Heart right ventricle (tissue), 16 donors: ENCODE measurements around the gene NELL2. TPM values are rescaled to one million over a fixed set of nuclear protein-coding genes. Genes with fewer than 3 reads are reported as not detected.
A peak's percentile ranks its signal among the peaks of the same experiment; 100 is the strongest.

ENCODE experiments used
- ATAC-seq, 8 donors: fragments of 200-7000 bp; cut with Tn5 transposase; one replicate each; pipeline ENCODE4 v1.9.1; 2020; ENCODE audit warnings: mild to moderate bottlenecking in 8 of 8, moderate library complexity in 8 of 8, moderate number of reproducible peaks in 1 of 8
- DNase-seq, 2 donors: peaks; one replicate each; pipeline ENCODE4 v3.0.0-alpha.2; 2020
- H3K27ac ChIP-seq, 10 donors: fragments of 200-600 bp; sonication (generic) in 2 of 10; one replicate each; pipeline versions ENCODE4 v1.5.0 to v1.8.0; 2020 to 2022; ENCODE audit warnings: mild to moderate bottlenecking in 3 of 10
- H3K27me3 ChIP-seq, 7 donors: fragments of 200-600 bp; one replicate each; pipeline ENCODE4 v1.8.0; 2021 to 2022; ENCODE audit warnings: mild to moderate bottlenecking in 2 of 7
- H3K36me3 ChIP-seq, 9 donors: fragments of 200-600 bp; sonication (generic) in 1 of 9; one replicate each; pipeline versions ENCODE4 v1.5.0 to v1.8.0; 2020 to 2022; ENCODE audit warnings: mild to moderate bottlenecking in 2 of 9
- H3K4me1 ChIP-seq, 9 donors: fragments of 200-600 bp; sonication (generic) in 1 of 9; one replicate each; pipeline versions ENCODE4 v1.5.0 to v1.8.0; 2020 to 2022; ENCODE audit warnings: mild to moderate bottlenecking in 4 of 9
- H3K4me3 ChIP-seq, 10 donors: fragments of 200-600 bp; sonication (generic) in 2 of 10; one replicate each; pipeline versions ENCODE4 v1.5.0 to v1.8.0; 2020 to 2022; ENCODE audit warnings: mild to moderate bottlenecking in 7 of 10, moderate library complexity in 2 of 10
- H3K9me3 ChIP-seq, 11 donors: fragments of 200-600 bp in 10 of 11; sonication (generic) in 2 of 11; one replicate each; pipeline versions ENCODE4 v1.5.0 to v1.8.0; 2013 to 2022; ENCODE audit warnings: mild to moderate bottlenecking in 2 of 11, control low read depth in 1 of 11, moderate library complexity in 1 of 11
- WGBS, 2 donors: extraction: QIAGEN DNeasy Blood & Tissue Kit; methylation state at CpG; one replicate each; pipeline ENCODE4 v1.1.7; 2013; ENCODE audit warnings: inconsistent platforms in 1 of 2; 5-methylcytosine and 5-hydroxymethylcytosine counted together
- intact Hi-C, 10 donors: fragments of 100-400 bp; cut with DNase I; formaldehyde crosslinking; loops; one replicate each; pipeline versions ENCODE4 v1.11.1 to v1.14.2; 2022
- long read RNA-seq, 3 donors: library from polyadenylated mRNA; unstranded; transcript quantifications; one replicate each; pipeline ENCODE4 v2.0.0, GENCODE V29; 2020 to 2021
- polyA plus RNA-seq, 2 donors: library from polyadenylated mRNA; stranded (reverse); fragments of 200-250 nt; gene quantifications; one replicate each; pipeline ENCODE4 v1.2.3, GENCODE V29; 2013
- total RNA-seq, 10 donors: library from RNA; stranded (reverse); fragmentation: NEBNext Ultra II Directional in 3 of 10; extraction: Animal tissue kit (Norgen Biotek cat#: 25700) in 3 of 10; gene quantifications; one replicate each; pipeline versions ENCODE4 v1.2.1 to v1.2.4, GENCODE V29; 2021 to 2023
- TF ChIP-seq, protein P1 (sequence below), 9 donors: fragments of 200-600 bp; sonication (generic) in 2 of 9; IDR thresholded peaks; one replicate each; pipeline versions ENCODE4 v1.5.0 to v1.8.0; 2021 to 2022; ENCODE audit warnings: antibody characterized with exemption in 9 of 9, mild to moderate bottlenecking in 5 of 9, moderate library complexity in 1 of 9
- donor health status: Arrhythmogenic right ventricular cardiomyopathy.
- donor health status: ischemic (EF 13 %, LVEDD 7.1; RV severe dilation, severe dysfunction).
- donor health status: healthy with polysubstance abuse.
- donor health status: DM: no; HTN: yes; CAD: no.
- donor health status: DM: no; HTN: no; CAD: no.
- donor health status: ischemic (EF 25% LVEDD 6.9; RV normal size, moderate dysfunction).
- donor health status: ischemic (EF 25% LVEDD 5.7; RV mildly dilated, moderate dysfunction).
- donor health status: healthy.
- donor health status: DM: yes; HTN: yes; CAD: no.
- donor health status: Ischemic cardiomyopathy.
- donor health status: ischemic (EF 35%, LVEDD 5.7; RV mildly dilated, moderate dysfunction).
- donor health status: nonischemic (EF 11% LVEDD 7.7; RV severe dilation, severe dysfunction).
- donor health status: DM: yes; HTN: yes; CAD: no.
- donor health status: PGD.
- donor health status: ischemic (EF 29% LVEDD 5.4; RV normal size, mild dysfunction).
- donor health status: nonischemic (EF 23%, LVEDD 6.1; RV moderate dilation, normal function).

Gene NELL2
- total RNA-seq (1 to 10 TPM in 1 of 10 donors, under 1 TPM in 7, not detected in 2; 0.25 to 2.8 (median 0.60) TPM), polyA plus RNA-seq (under 1 TPM in 1 of 2 donors, not detected in 1; 0.06 TPM)
- long read RNA-seq, donor 1 = 0 reads
- long read RNA-seq, donor 2 = 0 reads
- long read RNA-seq, donor 3, partial matches to known transcripts = 0 of 3 reads
- long read RNA-seq, donor 3, other reads (novel, unspliced or antisense) = 1 of 3 reads

DNA sequence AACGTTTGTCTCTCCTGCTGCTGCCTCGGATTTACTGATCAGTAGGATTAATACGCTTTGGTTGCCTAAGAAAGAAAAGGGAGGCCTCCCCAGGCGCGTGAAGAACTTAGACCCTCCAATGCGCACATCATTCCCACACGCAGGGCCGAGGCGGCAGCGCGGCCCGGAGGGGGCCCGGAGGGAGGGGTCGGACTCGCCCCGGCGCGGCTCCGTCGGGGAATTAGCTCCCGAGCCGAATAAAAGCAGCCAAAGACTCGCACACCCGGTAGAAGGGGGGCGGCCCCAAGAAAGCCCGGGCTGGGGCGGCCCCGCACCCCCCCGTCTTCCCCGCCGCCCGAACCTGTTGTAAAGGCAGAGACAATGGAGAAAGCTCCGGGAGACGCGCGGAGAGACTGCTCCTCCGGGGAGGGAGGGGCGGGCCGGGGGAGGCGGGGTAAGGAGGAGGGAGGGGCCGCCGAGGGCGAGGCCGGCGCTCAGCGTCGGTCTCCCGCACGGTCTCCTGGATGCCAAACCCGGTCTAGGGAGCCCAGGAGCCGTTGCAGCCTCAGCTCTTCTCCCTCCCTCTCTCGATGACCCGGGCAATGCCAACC lies at the start of gene NELL2:
TSS of gene NELL2 (minus strand) at position 362 of the 590 bp plus-strand sequence. CDS start 446 bp downstream, outside the sequence.
- H3K9me3 ChIP-seq = peaks cover 0 to 16% (median 3%) of the 10 kb centered on the region in 11 donors
- ATAC-seq (peak; percentile 33 to 88 (median 70)), DNase-seq (peak in 1 of 2 donors; percentile 22)
- TF ChIP-seq, protein P1, sequence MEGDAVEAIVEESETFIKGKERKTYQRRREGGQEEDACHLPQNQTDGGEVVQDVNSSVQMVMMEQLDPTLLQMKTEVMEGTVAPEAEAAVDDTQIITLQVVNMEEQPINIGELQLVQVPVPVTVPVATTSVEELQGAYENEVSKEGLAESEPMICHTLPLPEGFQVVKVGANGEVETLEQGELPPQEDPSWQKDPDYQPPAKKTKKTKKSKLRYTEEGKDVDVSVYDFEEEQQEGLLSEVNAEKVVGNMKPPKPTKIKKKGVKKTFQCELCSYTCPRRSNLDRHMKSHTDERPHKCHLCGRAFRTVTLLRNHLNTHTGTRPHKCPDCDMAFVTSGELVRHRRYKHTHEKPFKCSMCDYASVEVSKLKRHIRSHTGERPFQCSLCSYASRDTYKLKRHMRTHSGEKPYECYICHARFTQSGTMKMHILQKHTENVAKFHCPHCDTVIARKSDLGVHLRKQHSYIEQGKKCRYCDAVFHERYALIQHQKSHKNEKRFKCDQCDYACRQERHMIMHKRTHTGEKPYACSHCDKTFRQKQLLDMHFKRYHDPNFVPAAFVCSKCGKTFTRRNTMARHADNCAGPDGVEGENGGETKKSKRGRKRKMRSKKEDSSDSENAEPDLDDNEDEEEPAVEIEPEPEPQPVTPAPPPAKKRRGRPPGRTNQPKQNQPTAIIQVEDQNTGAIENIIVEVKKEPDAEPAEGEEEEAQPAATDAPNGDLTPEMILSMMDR (IDR thresholded peaks at IDR 0.05) = no peak
- intact Hi-C loops = no loop called here
- peaks cover 0 to 77% (median 65%) of the 10 kb centered on the region in 7 donors for H3K27me3 ChIP-seq
- H3K4me1 ChIP-seq = peaks cover 0 to 24% (median 20%) of the 10 kb centered on the region in 9 donors
- H3K27ac ChIP-seq = no peak within 1 kb of the TSS
- WGBS, 2 donors = 2% methylated on average over 45 to 53 of the region's 53 CpGs
- no peaks in the 10 kb centered on the region for H3K36me3 ChIP-seq
- H3K4me3 ChIP-seq = peak within 1 kb of the TSS; percentile 36 to 63 (median 52)

DNA sequence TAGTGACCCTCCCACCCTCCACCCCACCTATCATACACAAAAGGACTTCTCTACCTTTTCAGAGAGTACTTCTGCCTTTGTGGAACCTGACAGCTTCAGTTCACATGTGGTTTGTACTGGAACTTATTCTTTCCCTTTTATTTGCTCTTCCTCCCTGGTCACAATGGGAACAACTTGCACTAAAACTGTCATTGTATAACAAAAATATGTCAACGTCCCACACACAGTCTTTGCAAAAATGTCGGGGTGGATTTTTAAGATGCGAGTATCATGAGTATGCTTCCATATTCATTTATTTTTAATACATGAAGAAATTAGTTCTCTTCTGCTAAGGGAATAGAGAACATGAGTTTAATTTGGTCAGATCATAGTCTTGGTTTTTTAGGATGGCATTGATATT lies 45.6 kb upstream of the NELL2 start:
- Histone ChIP-seq H3K9me3 (no peaks in the 10 kb centered on the region), H3K27me3 (no peaks in the 10 kb centered on the region), H3K36me3 (no peaks in the 10 kb centered on the region), H3K27ac (no peak overlapping the region), H3K4me3 (no peak overlapping the region), H3K4me1 (no peaks in the 10 kb centered on the region)
- TF ChIP-seq, protein P1 (IDR thresholded peaks at IDR 0.05) = no peak
- WGBS, 2 donors = 83 to 91% methylated on average over 3 of the region's 3 CpGs
- DNase-seq = no peak
- intact Hi-C loops = loop anchor here in 5 of 10 donors (10.0 kb wide), 3 partner anchors 907 to 1477 kb away; no protein-coding TSS in a partner anchor
- ATAC-seq = no peak

DNA sequence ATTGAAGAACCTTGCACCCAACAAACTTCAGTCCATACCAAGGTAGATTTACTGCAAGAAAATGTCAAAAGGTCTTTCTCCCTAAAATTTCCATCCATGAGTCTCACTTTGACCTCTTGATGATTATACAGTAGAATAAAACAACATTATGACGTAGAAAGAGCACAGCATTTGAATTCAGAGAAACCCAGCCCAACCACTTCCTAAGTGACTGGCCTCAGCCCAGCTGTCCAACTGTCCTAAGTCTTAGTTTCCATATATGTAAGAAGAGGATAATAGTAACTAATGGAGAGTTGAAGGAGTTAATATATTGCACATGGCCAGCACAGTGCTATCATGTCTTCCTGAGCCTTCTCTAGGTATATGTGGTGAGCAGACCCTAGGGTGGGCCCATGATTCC lies 41.0 kb upstream of the NELL2 start:
- H3K4me1 ChIP-seq = no peaks in the 10 kb centered on the region

DNA sequence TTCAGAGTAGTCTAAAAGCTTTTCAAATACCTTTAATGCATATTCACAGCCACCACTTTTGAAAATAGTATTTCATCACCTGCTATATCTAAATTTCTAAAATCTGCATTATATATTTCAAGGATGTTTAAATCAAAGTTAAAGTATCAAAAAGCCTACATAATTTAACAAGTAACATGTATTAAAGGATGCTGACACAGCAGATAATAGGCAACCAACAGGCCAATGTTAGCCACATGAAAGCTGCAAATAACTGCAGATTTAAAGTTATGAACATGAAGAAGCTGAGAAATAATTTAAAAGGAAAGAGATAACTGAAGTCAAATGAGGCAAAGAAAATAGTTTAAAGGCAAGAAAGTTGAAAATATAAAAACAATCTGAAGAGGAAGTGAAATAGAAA lies 39.8 kb upstream of the NELL2 start:
- Histone ChIP-seq H3K36me3 (no peaks in the 10 kb centered on the region), H3K27me3 (no peaks in the 10 kb centered on the region), H3K4me1 (no peaks in the 10 kb centered on the region), H3K4me3 (no peak overlapping the region), H3K9me3 (no peaks in the 10 kb centered on the region), H3K27ac (no peak overlapping the region)
- intact Hi-C loops = no loop called here
- TF ChIP-seq, protein P1 (IDR thresholded peaks at IDR 0.05) = no peak
- ATAC-seq = no peak
- no peak for DNase-seq

More for the DNA sequence above, 41.0 kb upstream of the NELL2 start:
- intact Hi-C loops = no loop called here
- TF ChIP-seq, protein P1 (IDR thresholded peaks at IDR 0.05) = no peak
- Histone ChIP-seq H3K36me3 (no peaks in the 10 kb centered on the region), H3K9me3 (no peaks in the 10 kb centered on the region), H3K27me3 (no peaks in the 10 kb centered on the region), H3K4me3 (no peak overlapping the region), H3K27ac (no peak overlapping the region)
- DNase-seq = no peak
- 38 to 46% methylated on average over 1 of the region's 1 CpG for WGBS, 2 donors
- no peak for ATAC-seq
